SK-N-MC (cell line): ENCODE data around the gene CELF2.

Experiments
- EZH2 ChIP-seq: fragments of 200-600 bp; sonication (generic); IDR thresholded peaks from one replicate; pipeline ENCODE4 v1.6.1; 2017; ENCODE audit warnings: antibody characterized with exemption
- FOXP2 ChIP-seq: optimal IDR thresholded peaks from 2 replicates; pipeline ENCODE3; 2011; ENCODE audit warnings: mild to moderate bottlenecking, moderate library complexity; ENCODE audit not compliant: insufficient read depth; ENCODE audit errors: extremely low read length, control extremely low read depth
- POLR2AphosphoS5 ChIP-seq: IDR thresholded peaks from 2 replicates; pipeline ENCODE4 v1.6.1; 2012; ENCODE audit warnings: mild to moderate bottlenecking, low read depth, low read length, borderline replicate concordance

DNA sequence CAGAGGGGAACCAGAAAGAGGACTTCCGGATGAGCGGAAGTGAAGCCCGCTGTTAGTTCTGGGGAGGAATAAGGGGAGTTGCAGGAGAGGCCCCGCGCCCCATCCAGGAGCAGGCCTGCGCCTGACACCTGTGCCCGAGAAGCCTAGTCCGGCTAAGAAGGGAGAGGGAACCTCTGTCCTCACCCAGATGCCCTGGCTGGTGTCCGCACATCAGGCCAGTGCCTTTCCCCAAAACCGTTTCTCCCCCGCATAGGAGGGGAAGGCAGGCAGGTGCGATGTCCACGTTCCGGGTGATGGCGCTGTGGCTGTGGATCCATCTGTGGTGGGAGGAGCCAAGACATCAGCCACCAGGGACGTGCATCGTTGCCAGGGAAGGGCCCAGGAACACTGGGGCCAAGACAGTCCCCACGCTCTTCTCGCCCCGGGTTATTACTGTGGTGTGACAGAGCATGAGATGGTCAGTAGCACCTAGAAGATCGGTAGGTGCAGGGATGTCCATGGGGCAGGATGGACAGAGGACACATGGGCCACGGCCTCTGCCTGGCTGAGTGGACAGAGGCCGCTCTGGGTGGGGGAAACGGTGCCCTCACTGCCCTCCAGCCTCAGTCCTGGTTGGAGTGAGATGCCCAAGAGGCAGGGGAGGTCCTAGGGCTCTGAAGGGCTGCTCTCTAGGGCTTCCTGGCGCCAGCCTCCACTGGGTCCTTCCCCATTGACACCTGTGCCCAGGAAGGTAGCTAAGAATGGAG, 262.7 kb downstream of the CELF2 start:
- TF ChIP-seq EZH2 (no peak), POLR2AphosphoS5 (no peak), FOXP2 (no peak)
